HG02943 (cell line): ENCODE measurements around the gene USP40.

Source experiments
- ATAC-seq: cut with Tn5 transposase; IDR thresholded peaks from one replicate; pipeline ENCODE4 v1.9.1; 2021; ENCODE audit warnings: mild to moderate bottlenecking, low read depth, moderate library complexity; ENCODE audit not compliant: unreplicated experiment

The USP40 gene

DNA sequence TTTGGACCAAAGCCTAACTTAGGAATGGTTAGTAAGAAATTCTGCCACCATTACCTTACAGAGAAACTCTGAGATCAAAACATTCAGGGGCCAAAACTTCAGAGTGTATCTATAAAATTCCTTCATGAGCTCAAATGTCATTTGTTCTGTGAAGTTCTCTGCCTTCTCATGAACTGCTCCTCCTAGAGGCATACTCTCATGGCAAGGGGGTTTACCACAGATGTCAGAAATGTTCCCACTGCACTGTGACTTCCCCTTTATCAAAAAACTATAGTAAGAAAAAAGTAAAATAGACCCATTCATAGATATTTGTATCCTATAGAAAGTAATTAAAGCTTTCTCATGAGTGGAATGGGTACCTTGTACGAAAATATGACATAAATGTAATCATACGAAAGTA lies 68.5 kb downstream of the USP40 start:
- ATAC-seq, result no peak

DNA sequence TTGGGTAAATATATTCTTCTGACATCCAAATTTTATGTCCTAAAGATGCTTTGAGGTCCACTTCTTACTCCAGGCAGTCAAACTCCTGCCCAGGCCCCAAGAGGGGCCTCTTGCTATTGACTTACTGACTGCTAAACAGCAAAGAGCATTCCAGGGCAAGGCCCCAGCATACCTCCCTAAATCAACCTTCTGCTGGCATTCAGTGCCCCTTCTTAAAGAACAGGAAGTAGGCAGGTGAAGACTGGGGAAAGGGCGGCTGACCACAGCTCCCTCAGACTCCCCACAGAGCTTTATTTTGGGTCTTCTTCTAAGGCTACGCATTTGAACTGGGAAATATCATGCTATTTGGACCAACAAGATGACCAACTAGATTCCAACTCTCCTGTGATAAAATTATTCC lies 68.9 kb downstream of the USP40 start:
- ATAC-seq, result no peak

DNA sequence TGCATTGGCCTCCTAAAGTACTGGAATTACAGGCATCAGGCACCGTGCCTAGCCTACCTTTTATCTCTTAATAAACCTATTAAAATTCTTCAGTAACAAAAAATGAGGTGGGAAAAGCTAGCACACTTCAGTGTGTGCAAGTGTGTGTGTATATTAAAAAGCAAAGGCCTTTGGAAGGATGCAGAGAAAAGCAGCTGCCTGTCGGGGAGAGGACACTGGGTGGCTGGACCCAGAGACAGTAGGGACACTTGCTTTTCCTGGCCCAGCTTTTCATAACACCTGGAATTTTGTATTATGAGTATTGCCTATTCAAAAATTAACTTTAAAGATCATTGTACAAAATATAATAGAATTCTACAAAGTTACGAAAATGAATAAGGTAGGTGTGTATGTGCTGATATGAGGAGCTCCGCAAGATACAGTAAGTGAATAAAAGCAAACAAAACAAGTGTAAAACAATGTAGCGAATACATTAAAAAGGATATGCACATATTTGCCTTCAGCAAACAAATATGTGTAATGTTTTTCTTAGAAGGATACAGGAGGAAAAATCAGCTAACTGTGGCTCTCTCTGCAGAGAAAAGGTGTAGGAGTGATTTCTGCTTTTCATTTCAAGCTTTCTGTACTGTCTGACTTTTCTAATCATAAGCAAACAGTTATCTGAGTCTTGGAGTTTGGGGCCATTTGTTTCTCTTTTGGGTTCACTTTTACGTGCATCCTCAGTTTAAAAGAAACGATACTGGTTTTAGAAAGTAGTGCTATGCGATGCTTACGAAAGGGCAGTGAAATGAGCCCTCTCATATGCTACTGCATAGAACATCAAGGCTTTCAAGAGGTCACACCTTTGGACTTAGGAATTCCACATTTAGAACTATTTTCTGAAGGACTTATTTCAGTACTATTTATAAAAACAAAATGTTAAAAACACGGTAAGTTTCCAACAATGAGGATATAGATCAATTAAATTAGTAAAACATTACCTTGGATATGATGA lies 70.8 kb downstream of the USP40 start:
- ATAC-seq, result no peak

DNA sequence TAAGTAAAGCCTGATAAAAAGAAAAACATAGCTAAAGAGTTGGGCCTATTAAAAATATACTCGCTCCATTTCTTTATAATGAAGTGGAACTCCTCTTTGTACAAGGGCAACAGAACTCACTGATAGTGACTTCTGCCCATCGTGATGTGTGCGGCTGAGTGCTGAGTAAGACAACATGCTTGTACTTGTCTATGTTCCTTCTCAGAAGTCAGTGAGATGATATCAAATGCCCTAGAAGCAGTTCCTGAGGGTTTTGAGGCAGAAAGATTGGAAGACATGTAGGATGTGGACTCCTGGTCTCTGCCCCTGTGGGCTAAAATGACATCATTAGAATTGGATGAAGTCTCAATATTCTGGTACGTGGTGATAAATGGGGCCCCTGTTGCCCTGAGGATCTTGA lies 73.8 kb downstream of the USP40 start:
- ATAC-seq, result no peak

DNA sequence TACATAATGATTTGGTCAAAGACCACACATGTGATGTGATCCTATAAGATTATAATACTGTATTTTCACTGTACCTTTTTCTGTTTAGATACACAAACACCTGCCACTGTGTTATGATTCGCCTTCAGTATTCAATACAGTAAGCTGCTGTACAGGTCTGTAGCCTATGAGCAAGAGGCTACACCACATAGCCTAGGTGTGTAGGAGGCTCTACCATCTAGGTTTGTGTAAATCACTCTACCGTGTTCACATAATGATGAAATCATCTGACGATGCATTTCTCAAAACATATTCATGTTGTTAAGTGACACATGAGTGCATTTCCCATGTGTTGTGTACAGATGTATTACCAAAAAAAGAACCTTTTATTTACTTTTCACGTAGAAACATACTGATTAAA lies 74.5 kb downstream of the USP40 start:
- ATAC-seq, result no peak

DNA sequence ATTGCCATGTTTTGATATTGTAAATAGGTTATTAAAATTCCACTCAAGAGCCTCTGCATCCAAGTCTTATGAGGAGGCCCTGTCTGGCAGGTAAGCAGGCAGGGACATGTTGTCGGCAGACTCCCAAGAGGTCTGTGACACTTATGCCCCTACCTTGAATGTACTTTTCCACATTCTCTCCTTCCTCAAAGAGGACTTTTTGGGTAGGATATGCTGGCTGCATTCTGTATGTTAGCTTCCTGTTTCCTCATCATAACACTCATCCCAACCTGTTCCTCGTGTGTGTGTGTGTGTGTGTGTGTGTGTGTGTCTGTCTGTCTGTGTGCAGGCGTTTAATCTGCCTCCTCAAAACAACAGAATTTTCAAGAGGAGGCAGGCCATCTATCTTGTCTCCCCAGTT lies 75.3 kb downstream of the USP40 start:
- no peak for ATAC-seq

DNA sequence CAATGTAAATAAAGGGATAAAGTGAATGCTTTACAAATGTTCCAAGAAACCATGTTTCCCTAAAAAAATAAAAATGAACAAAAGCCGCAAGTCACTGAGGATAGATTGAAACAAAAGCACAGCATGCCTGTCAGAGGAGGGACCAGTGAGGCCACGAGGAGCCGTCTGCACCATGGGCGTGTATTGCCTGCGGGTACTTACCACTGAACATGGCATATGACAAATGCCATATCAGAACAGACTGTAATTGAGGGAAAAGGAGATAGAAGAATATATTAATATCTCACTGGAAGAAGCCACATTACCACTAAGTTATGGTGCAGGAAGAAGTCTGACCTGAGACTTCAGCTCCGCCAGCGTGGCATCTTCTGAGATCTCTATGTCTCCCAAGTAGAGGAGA lies 75.8 kb downstream of the USP40 start:
- no peak for ATAC-seq

DNA sequence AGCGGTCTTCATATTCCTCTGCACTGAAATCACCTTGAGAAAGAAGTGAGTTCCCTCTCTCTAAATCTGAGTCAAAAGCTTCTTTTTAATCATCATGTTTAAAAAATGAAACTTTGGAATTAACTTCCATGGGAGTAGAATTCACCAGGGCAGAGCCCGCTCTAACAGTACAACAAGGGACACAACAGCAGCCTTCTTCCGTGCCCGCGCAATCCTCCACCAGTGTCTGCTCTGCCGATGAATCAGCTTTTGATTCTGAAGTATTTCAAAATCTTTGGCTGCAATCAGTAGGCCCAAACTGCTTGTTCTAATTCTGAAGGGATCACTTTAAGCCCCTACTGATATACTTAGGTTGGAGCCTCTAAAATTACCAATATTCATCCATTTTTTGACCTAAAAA lies 76.9 kb downstream of the USP40 start:
- no peak for ATAC-seq

DNA sequence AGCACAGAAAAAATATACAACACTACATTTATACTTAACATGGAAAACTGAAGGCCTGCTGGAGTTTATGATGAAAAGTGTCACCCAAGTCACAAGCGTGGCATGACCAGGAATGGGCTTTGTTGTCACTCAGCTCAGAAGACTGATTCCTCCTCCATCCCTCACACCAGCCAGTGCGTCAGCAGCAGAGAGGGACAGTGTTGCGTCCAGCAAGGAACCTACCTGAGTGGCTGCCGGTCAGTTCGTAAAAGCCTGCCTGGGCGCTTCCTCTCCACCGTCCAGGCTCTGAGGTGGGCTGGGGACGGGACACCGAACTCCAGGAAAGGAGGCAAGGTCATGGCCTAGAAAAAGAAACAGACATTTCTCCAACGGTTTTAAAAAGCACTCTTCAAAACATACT lies 77.4 kb downstream of the USP40 start:
- ATAC-seq, result no peak

DNA sequence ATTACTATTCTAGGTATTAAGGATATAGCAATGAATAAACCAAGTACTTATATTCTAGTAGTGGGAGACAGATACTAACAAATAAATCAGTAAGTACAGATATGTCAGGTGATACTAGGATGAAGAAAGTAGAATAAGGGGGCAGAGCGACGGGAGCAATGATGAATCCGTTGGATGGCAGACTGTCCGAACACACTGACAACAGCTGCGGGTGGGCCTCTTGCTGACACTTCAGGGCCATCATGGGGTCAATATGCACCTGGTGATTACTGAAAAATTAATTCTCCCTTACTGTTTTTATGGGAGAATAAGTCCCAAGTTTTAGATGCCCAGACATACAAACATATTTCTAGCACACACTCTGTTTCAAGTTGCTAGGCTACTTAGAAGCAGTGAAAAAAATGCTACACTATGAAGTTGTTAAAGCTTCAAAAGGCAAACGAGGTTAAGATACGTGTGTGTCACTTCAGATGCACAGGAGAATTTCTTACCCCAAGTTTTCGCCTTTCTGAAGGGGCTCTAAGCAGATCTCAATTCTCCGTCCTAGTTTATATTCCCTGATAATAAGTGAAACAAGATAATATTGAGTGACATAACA lies 78.7 kb downstream of the USP40 start:
- ATAC-seq, result no peak

DNA sequence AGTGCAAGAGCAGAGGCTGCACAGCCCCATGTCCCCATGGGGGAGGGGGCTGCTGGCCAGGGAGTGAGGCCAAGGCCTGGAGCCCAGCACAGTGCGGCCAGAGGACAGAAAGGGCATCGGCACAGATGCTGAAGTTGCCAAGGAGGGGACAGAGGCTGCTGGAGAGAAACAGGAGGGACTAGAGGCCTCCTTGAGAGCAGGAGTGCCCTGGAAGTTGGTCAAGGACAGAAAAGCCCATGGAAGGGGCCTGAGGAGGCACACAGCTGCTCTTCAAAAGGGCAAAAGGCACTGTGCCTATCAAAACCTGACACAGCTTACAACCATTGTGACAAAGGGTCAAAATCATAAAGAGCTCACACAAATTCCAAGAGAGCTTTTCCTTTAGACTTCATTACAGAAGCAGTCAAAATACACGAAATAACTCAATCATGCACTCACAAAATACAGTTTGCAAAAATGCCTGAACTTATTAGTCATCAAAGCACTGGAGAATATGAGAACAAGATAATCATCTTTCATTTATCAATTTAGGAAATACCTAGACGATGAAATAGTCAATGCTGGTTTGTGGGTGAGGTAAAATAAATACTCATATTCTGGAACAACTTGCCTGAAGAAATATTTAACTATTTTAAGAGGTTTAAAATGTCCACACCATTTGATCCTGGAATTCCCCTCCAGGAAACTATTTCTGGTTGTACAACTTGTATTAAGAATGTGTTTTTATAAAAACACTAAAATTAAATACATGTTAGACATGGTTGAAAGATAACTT lies 79.6 kb downstream of the USP40 start:
- no peak for ATAC-seq

DNA sequence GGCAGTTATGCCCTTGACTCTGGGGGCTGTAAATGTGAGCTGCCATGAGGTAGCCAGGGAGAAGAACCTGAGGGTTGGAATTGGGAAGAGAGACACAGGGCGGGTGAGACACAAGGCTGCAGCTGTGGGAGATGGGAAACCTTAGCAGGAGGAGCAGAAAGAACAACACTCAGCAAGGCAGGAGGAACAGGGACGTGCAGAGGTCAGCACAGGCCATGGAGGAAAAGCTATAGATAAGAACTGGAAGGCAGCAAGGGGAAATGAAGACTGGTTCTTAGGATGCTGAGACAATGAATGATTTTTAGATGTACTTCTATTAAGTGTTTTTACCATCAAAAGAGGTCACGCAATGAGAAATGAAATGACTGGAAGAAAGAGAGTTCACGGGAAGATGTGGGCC lies 80.2 kb downstream of the USP40 start:
- no peak for ATAC-seq

DNA sequence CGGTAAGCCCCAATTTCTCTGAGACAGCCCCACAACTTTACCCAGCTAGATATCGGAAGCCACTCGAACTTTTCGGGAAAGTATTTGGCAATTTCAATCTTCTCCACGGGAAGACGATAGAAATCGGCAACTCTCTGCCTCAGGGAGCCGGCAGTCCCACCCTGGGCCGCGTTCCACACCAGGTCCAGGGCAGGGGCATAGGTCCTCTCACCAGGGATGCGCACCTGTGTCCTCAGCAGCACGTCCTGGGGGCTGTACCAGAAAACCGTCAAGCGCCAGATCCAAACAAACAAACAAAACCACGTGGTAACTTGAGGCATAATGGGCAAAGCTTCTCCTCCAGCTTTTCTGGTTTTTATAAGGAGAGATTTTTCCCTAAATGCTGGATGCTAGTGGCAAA lies 80.9 kb downstream of the USP40 start:
- no peak for ATAC-seq

DNA sequence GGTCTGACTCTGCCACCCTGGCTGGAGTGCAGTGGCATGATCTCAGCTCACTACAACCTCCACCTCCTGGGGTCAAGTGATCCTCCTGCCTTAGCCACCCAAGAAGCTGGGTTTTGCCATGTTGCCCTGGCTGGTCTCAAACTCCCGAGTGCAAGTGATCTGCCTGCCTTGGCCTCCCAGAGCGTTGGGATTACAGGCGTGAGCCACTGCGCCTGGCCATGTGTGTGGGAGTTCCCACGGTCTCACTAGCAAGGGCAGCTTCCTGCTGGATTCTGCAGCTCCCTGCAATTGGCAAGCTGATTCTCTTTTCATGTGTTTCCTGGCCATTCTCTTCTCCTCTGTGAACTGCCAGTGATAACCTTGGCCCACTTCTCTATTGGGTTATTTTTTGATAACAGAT lies 84.0 kb downstream of the USP40 start:
- ATAC-seq, result no peak

DNA sequence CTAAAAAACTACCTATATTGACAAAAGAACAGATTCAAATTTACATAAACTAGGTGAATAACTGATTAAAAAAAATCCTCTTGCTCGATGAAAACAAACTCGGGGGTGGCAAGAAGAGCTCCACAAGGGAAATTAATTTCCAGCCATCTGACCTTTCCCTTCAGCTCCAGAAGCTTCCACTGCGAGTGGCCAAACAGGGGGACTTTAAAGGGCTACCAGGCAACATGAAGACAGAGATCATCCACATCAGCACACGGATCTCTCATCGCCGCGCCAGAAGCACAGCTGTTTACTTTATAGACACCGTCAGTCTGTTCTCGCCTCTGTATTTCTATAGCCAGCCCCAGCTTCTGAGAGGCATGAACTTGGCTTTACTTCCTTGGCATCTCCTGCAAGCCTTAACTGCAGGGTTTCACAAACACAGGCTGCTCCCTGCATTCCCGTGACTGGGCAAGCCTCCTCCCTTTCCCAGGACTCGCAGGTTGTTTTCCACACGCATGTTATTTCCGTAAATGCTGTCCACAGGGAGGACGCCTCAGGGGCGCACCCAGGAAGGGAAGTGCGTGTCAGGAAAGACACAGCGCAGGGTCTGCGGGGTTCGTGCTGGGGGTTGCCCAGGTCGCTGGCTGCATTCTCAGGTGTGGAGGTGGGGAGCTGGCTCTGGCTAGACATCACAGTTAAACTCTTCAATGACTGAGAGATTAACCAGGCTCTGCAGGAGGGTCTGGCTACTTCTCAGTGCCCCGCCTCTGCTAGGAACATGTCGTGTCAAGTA lies 85.0 kb downstream of the USP40 start:
- no peak for ATAC-seq

DNA sequence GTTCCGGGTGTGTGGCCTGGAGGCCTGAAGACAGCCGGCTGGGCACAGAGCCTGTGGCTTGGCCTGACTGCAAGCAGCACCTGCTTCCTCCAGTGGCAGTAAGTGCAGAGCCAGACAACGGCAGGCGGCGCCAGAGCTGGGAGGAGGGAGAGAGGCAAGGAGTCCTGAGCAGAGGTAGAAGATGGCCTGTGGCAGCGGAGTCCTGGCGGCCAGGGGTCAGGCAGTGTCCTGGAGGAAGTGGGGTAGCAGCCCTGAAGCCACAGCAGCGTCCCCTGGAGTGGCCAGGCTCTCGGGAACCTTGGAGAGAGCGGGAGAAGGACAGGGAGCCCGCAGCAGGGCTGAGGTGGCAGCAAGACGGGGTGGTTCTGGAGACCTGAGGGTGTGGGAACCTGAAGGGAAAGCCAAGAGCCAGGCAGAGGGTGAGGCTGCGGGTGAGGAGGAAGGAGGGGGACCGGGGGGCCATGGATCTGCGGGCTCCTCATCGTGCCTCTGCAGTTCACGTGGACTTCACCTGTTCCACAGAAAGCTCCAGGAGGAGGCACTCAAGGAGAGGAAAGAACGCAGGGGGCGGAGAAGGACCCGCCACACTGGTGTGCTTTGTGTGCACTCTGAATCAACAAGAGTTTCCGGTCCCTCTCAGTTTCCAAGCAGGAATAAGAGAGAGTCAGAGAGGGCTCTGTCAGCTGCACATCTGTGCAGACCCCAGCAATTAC lies 85.9 kb downstream of the USP40 start:
- no peak for ATAC-seq

DNA sequence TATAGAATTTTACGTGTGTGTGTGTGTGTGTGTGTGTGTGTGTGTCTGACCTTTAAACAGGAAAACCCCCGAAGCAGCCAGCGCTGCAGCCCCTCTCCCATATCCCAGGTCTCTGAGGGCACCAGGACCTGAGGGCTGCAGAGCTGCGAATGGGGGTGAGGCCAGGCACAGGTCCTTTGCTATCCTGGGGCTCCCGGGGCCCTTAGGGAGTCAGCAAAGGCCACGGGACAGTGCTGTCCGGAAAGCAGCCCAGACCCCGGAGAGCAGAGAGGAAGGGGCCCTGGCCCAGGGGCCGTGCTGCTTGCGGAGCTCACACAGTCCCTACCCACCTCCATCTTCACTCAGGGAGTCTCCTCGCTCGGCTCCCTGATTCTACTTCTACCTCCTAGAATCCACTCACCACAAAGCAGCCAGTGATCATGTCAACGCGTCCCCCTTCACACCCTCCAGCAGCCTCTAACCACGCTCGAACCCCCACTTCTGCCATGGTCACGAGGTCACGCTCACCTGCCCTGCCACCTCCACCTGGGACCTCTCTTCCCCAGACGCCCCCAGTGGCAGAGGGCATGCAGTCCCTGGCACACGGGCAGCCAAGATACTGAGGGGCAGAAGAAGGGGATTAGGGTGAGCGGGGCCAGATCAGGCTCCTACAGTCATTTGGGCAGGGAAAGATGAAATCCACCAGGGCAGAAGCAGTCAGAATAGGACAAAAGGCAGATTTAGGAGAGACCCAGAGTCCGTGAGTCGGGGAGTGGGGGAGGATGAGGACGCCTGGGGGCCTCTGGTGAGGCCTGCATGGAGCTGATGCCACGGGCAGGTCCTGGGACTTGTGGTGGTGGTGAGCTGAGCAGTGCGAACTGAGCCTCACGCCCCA lies 86.7 kb downstream of the USP40 start:
- no peak for ATAC-seq

DNA sequence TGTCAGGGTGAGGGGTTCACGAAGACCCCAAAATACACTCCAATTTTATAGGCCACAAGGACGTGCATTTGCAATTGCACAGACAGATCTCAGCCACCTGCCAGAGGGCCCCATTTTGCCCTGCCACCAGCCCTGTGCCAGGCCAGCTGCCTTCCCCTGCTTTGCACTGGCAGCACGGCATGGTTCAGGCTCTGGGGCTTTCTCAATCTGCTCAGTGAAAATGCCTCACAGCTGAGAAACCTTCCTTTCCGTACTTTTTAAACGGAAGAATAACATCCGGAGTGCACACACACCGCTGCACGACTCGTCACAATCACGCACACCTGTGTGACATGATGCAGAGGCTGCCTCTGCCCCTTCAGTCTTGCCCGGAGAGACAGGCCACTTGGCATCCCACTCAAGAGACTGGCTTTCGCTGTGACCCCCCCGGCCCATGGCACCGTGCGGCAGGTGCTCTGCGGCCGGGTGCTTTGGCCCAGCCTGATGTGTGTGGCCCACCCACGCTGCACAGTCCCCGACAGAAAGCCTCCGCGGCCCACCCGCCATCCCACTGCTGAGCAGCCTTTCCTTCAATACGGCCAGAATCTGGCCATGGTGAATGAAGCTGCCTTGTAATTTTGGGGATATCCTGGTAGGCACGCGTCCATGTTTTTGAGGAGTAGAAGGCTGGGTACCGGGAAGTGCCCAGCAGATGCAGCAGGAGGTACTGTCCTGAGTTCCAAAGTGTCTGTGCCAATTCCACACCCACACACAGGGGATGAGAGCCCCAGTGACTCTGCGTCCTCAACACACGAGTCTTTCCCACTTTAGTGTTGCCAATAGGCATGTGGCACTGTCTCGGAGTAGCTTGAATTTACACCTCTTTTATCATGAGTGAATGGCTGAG lies 88.8 kb downstream of the USP40 start:
- ATAC-seq, result no peak
